ENCODE measurements around the gene PRKAR1B. TPM values are rescaled to one million over a fixed set of nuclear protein-coding genes. Genes with fewer than 3 reads are reported as not detected.

PRKAR1B gene
- total RNA-seq, 4 donors from 2014 or later = 1.2 to 12.5 (median 3.6) TPM

DNA sequence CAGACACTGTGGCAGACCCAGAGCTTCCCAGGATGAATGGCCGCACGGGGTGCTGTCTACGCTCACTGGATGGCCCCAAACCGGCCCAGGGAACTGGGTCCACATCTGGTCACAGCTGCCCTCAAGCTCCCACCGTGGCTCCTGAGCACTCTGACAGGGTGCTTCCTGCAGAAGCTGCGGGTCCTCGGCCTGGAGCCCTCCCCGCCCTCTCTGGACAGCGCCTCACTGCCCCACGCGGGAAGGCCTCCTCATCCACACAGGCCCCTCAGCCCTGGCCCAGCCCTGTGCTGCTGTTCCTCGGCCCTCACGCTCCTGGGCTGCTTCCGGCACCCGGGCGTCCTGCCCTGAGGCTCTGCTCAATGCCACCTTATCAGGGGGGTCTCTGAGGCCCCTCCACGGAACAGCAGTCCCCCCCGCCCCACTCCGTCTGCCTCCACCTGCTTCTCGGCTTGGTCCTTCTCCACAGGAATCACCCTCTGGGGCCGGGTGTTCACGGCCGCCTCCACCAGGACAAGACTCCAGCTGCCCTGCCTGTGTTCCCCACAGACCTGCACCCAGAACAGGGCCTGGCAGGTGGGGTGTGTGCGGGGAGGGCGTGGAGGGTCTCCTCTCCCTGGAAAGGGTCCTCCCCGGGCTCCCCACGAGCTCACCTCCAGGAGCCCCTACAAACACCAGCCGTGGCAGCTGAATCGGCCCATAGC, 132.0 kb downstream of the PRKAR1B start:
- no peak for DNase-seq
- intact Hi-C loops (cut with DNase I; ENCODE audit: low total_unique reads) (no loop called here), in situ Hi-C loops (cut with MboI; ENCODE audit: low sequenced_read_pairs in 4 of 4) (no loop called here)
- ATAC-seq = no peak
- Histone ChIP-seq H3K4me3 (no peak overlapping the region), H3K9me3 (no peaks in the 10 kb centered on the region), H3K4me1 (peaks cover 23 to 26% of the 10 kb centered on the region in 2 donors), H3K27ac (no peak overlapping the region), H3K36me3 (no peaks in the 10 kb centered on the region), H3K27me3 (no peaks in the 10 kb centered on the region)
- TF ChIP-seq, protein P1, sequence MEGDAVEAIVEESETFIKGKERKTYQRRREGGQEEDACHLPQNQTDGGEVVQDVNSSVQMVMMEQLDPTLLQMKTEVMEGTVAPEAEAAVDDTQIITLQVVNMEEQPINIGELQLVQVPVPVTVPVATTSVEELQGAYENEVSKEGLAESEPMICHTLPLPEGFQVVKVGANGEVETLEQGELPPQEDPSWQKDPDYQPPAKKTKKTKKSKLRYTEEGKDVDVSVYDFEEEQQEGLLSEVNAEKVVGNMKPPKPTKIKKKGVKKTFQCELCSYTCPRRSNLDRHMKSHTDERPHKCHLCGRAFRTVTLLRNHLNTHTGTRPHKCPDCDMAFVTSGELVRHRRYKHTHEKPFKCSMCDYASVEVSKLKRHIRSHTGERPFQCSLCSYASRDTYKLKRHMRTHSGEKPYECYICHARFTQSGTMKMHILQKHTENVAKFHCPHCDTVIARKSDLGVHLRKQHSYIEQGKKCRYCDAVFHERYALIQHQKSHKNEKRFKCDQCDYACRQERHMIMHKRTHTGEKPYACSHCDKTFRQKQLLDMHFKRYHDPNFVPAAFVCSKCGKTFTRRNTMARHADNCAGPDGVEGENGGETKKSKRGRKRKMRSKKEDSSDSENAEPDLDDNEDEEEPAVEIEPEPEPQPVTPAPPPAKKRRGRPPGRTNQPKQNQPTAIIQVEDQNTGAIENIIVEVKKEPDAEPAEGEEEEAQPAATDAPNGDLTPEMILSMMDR (IDR thresholded peaks at IDR 0.05 in 4 of 5, conservative IDR thresholded peaks at IDR 0.05 in 1 of 5) = no peak
- TF ChIP-seq POLR2A (IDR thresholded peaks at IDR 0.05) = no peak

DNA sequence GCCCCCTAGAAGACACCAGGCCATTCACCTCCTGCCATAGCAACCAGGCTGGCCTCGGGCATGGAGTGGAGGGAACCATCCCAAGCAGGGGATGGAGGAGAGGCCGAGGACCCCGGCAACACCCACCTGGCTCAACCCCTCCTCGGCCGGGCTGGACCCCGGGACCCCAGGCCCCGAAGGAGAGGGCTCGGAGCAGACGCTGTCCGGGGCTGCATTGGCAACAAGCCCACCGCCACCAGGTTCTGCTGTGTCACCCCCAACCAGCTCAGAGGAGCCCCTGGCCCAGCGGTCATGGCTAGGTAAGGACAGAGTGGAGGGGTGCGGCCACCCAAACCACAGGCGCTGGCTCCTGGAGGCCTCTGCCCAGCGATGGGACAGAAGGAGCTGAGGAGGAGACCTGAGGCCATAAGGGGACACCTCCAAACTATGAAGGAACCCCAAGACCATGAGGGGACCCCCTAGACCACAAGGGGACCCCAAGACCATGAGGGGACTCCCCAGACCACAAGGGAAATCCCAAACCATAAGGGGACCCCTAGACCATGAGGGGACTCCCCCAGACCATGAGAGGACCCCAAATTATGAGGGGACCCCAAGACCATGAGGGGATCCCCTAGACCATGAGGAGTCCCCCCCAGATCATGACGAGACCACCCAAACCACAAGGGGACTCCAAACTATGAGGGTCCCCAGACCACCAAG, 132.7 kb downstream of the PRKAR1B start:
- intact Hi-C loops (cut with DNase I; ENCODE audit: low total_unique reads) (no loop called here), in situ Hi-C loops (cut with MboI; ENCODE audit: low sequenced_read_pairs in 4 of 4) (no loop called here)
- Histone ChIP-seq H3K36me3 (no peaks in the 10 kb centered on the region), H3K4me1 (peaks cover 23 to 26% of the 10 kb centered on the region in 2 donors), H3K27me3 (no peaks in the 10 kb centered on the region), H3K9me3 (no peaks in the 10 kb centered on the region), H3K4me3 (no peak overlapping the region), H3K27ac (no peak overlapping the region)
- TF ChIP-seq, protein P1 (IDR thresholded peaks at IDR 0.05 in 4 of 5, conservative IDR thresholded peaks at IDR 0.05 in 1 of 5) = no peak
- no peak for TF ChIP-seq POLR2A (IDR thresholded peaks at IDR 0.05)
- no peak for ATAC-seq
- DNase-seq = no peak

DNA sequence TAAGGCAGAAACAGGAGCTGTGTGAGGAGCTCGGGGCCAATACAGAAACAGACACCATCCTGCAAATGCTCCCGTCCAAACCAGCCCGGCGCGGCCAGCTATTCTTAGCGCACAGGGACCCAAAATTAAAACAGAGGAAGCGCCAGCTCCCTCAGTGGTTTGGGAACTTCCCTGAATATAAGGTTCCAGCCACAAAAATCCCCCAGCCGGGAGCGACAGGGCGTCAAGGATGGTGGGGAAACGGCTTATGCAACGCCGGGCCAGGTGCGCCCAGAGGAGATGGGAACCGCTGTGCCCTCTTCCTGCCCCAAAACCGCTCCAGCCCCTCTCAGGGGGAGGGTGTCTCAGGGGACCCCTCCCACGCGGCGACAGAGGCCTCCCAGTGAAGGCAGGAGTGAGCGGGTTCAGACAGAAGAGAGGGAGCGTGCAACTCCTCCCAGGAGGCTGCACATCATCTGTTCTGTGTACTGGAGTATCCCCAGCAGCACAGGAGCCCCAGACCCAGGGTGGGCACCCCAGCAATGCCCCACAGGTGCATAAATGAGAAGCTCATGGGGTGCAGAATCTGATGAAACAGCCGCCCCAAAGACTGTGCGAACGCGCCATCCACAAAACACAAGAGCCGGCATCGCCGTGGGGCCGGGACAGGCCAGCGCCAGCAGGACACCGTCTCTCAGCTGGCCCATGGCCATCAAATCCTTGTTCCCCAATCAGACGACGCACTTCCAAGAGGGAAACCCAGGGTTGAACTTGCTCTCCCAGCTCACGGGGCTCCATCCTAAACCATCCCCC, 133.6 kb downstream of the PRKAR1B start:
- H3K9me3 ChIP-seq = no peaks in the 10 kb centered on the region
- TF ChIP-seq, protein P1 (IDR thresholded peaks at IDR 0.05 in 4 of 5, conservative IDR thresholded peaks at IDR 0.05 in 1 of 5) = no peak
- TF ChIP-seq POLR2A (IDR thresholded peaks at IDR 0.05) = no peak
- H3K27me3 ChIP-seq = no peaks in the 10 kb centered on the region
- peak overlapping the region; percentile 20 to 52 (median 40) for H3K27ac ChIP-seq
- H3K4me3 ChIP-seq = peak overlapping the region in 2 of 4 donors; percentile 2
- DNase-seq (no peak), ATAC-seq (peak; percentile 57 to 68)
- in situ Hi-C loops (cut with MboI; ENCODE audit: low sequenced_read_pairs in 4 of 4) (no loop called here), intact Hi-C loops (cut with DNase I; ENCODE audit: low total_unique reads) (loop anchor here (2.0 kb wide), 1 partner anchor 73 kb away; no protein-coding TSS in a partner anchor)
- no peaks in the 10 kb centered on the region for H3K36me3 ChIP-seq
- peaks cover 23 to 26% of the 10 kb centered on the region in 2 donors for H3K4me1 ChIP-seq

DNA sequence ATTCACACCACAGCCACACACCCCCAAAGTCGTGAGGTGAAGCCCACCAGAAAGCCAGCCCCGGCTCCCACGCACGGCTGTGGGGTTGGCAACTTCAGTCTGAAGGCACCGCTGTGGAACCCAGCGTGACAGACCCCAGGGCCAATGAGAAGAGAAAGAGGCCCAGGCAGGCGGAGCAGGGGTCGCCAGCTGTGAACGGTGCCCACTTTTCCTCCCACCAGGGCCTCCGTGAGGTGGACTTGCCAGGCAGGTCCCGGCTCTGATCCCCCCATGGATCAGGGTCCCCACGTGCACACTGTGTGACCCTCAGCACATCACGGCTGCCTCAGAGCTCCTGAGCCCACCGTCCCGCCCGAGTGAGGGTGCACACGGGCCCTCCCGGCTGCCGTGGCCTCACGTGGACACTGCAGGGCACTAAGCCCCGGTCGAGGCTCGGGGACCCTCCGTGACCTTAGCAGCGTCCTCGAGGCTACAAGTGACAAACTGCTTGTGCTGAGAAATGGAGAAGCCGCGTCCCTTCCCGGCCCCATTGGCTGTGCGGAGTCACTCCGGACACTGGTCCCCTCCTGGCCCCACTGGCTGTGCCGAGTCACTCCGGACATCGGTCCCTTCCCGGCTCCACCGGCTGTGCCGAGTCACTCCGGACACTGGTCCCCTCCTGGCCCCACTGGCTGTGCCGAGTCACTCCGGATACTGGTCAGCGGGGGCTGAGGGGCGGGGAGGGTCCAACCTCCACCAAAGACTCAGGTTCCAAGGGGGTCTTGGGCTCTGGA, 135.0 kb downstream of the PRKAR1B start:
- ATAC-seq (no peak), DNase-seq (no peak)
- Histone ChIP-seq H3K27me3 (no peaks in the 10 kb centered on the region), H3K9me3 (no peaks in the 10 kb centered on the region), H3K4me1 (peaks cover 23 to 26% of the 10 kb centered on the region in 2 donors), H3K36me3 (no peaks in the 10 kb centered on the region), H3K4me3 (no peak overlapping the region), H3K27ac (no peak overlapping the region)
- TF ChIP-seq POLR2A (IDR thresholded peaks at IDR 0.05) = no peak
- TF ChIP-seq, protein P1 (IDR thresholded peaks at IDR 0.05 in 4 of 5, conservative IDR thresholded peaks at IDR 0.05 in 1 of 5) = no peak
- intact Hi-C loops (cut with DNase I; ENCODE audit: low total_unique reads) (loop anchor here (2.0 kb wide), 1 partner anchor 71 kb away; no protein-coding TSS in a partner anchor), in situ Hi-C loops (cut with MboI; ENCODE audit: low sequenced_read_pairs in 4 of 4) (no loop called here)

All from gastrocnemius medialis (tissue), 4 donors.